ENCODE measurements around the gene BCL11A.

Gene BCL11A

GRCh38 chr2:60530660-60531281 lies 22.7 kb downstream of the BCL11A start:
- no peak for DNase-seq
- intact Hi-C loops (cut with DNase I): no loop called here

GRCh38 chr2:60529785-60530627 lies 23.4 kb downstream of the BCL11A start:
- intact Hi-C loops (cut with DNase I): no loop called here
- no peak for DNase-seq

- intact Hi-C loops (cut with DNase I): no loop called here
- DNase-seq: no peak
These were observed 24.2 kb downstream of the BCL11A start for GRCh38 chr2:60529136-60529784.

- intact Hi-C loops (cut with DNase I): no loop called here
- no peak for DNase-seq
These were observed 25.0 kb downstream of the BCL11A start for GRCh38 chr2:60528281-60529020.

- intact Hi-C loops (cut with DNase I): no loop called here
- DNase-seq: no peak
These were observed 25.7 kb downstream of the BCL11A start for GRCh38 chr2:60527762-60528161.

GRCh38 chr2:60526623-60527022 lies 26.8 kb downstream of the BCL11A start:
- intact Hi-C loops (cut with DNase I): no loop called here
- no peak for DNase-seq

GRCh38 chr2:60525899-60526298 lies 27.6 kb downstream of the BCL11A start:
- intact Hi-C loops (cut with DNase I): no loop called here
- no peak for DNase-seq

- no peak for DNase-seq
- intact Hi-C loops (cut with DNase I): no loop called here
These were observed 28.6 kb downstream of the BCL11A start for GRCh38 chr2:60524874-60525273.

- no peak for DNase-seq
- intact Hi-C loops (cut with DNase I): no loop called here
These were observed 29.5 kb downstream of the BCL11A start for GRCh38 chr2:60523963-60524362.

GRCh38 chr2:60522462-60522861 lies 31.0 kb downstream of the BCL11A start:
- no peak for DNase-seq
- intact Hi-C loops (cut with DNase I): no loop called here

GRCh38 chr2:60521626-60522025 lies 31.8 kb downstream of the BCL11A start:
- intact Hi-C loops (cut with DNase I): no loop called here
- DNase-seq: no peak

- intact Hi-C loops (cut with DNase I): no loop called here
- DNase-seq: no peak
These were observed 32.4 kb downstream of the BCL11A start for GRCh38 chr2:60520917-60521539.

GRCh38 chr2:60520151-60520876 lies 33.1 kb downstream of the BCL11A start:
- no peak for DNase-seq
- intact Hi-C loops (cut with DNase I): no loop called here

GRCh38 chr2:60519231-60519863 lies 34.1 kb downstream of the BCL11A start:
- no peak for DNase-seq
- intact Hi-C loops (cut with DNase I): no loop called here

GRCh38 chr2:60518567-60518966 lies 34.9 kb downstream of the BCL11A start:
- intact Hi-C loops (cut with DNase I): no loop called here
- no peak for DNase-seq

- intact Hi-C loops (cut with DNase I): no loop called here
- no peak for DNase-seq
These were observed 36.0 kb downstream of the BCL11A start for GRCh38 chr2:60517446-60517845.

- no peak for DNase-seq
- intact Hi-C loops (cut with DNase I): no loop called here
These were observed 36.6 kb downstream of the BCL11A start for GRCh38 chr2:60516826-60517225.

- DNase-seq: no peak
- intact Hi-C loops (cut with DNase I): no loop called here
These were observed 37.1 kb downstream of the BCL11A start for GRCh38 chr2:60516383-60516811.

- DNase-seq: no peak
- intact Hi-C loops (cut with DNase I): no loop called here
These were observed 37.7 kb downstream of the BCL11A start for GRCh38 chr2:60515721-60516226.

Data from posterior cingulate gyrus (tissue), 11 donors.